Neural progenitor cell (in vitro differentiated cells): Measurements from ENCODE around the gene KCNQ1. TPM values are rescaled to one million over a fixed set of nuclear protein-coding genes. Genes with fewer than 3 reads are reported as not detected.

Experiments
- DNase-seq: peaks from one replicate; pipeline ENCODE4 v3.0.0-alpha.2; 2016; ENCODE audit warnings: low spot score
- H2AFZ ChIP-seq: fragments of 200-600 bp; sonication (generic); replicated peaks from 2 replicates; pipeline ENCODE4 v1.6.1; 2016; ENCODE audit warnings: antibody characterized with exemption
- H3F3A ChIP-seq: fragments of 200-600 bp; sonication (generic); 2 replicates; pipeline ENCODE4 v1.6.1; 2016; ENCODE audit warnings: antibody characterized with exemption, low read depth
- H3K27ac ChIP-seq: fragments of 200-600 bp; sonication (generic); 2 replicates; pipeline ENCODE4 v1.5.1; 2016; ENCODE audit warnings: mild to moderate bottlenecking
- H3K27me3 ChIP-seq: fragments of 200-600 bp; sonication (generic); 2 replicates; pipeline ENCODE4 v1.6.1; 2016; ENCODE audit warnings: mild to moderate bottlenecking, moderate library complexity
- H3K36me3 ChIP-seq: fragments of 200-600 bp; sonication (generic); 2 replicates; pipeline ENCODE4 v1.5.1; 2016
- H3K4me1 ChIP-seq: fragments of 200-600 bp; sonication (generic); 2 replicates; pipeline ENCODE4 v1.6.1; 2016; ENCODE audit warnings: mixed run types
- H3K4me2 ChIP-seq: fragments of 200-600 bp; sonication (generic); 2 replicates; pipeline ENCODE4 v1.6.1; 2016
- H3K4me3 ChIP-seq: fragments of 200-600 bp; sonication (generic); 2 replicates; pipeline ENCODE4 v1.5.1; 2016
- H3K79me2 ChIP-seq: fragments of 200-600 bp; sonication (generic); 2 replicates; pipeline ENCODE4 v1.6.1; 2016; ENCODE audit warnings: low read depth
- H3K9ac ChIP-seq: fragments of 200-600 bp; sonication (generic); 2 replicates; pipeline ENCODE4 v1.6.1; 2016
- H3K9me3 ChIP-seq: fragments of 200-600 bp; sonication (generic); 2 replicates; pipeline ENCODE4 v1.5.1; 2016; ENCODE audit warnings: low read depth
- H4K20me1 ChIP-seq: fragments of 200-600 bp; sonication (generic); 2 replicates; pipeline ENCODE4 v1.6.1; 2016; ENCODE audit warnings: low read depth
- H3K27ac Mint-ChIP-seq: 3 replicates; pipeline ENCODE4 v1.8.0; 2021; ENCODE audit warnings: mixed read lengths
- H3K27me3 Mint-ChIP-seq: 2 replicates; pipeline ENCODE4 v1.8.0; 2022; ENCODE audit warnings: low read depth, mild to moderate bottlenecking, inconsistent platforms, moderate library complexity, mixed read lengths; ENCODE audit not compliant: insufficient read depth
- H3K36me3 Mint-ChIP-seq: 3 replicates; pipeline ENCODE4 v1.8.0; 2021; ENCODE audit warnings: mixed read lengths
- H3K4me1 Mint-ChIP-seq: 3 replicates; pipeline ENCODE4 v1.8.0; 2021; ENCODE audit warnings: mixed read lengths
- H3K4me3 Mint-ChIP-seq: 3 replicates; pipeline ENCODE4 v1.8.0; 2021; ENCODE audit warnings: mild to moderate bottlenecking, moderate library complexity, mixed read lengths
- H3K9me3 Mint-ChIP-seq: 3 replicates; pipeline ENCODE4 v1.8.0; 2020; ENCODE audit warnings: mixed read lengths
- EZH2 ChIP-seq: fragments of 200-600 bp; sonication (generic); IDR thresholded peaks from 2 replicates; pipeline ENCODE4 v1.6.1; 2017; ENCODE audit warnings: antibody characterized with exemption, mild to moderate bottlenecking, moderate library complexity
- EZH2phosphoT487 ChIP-seq: fragments of 200-600 bp; sonication (generic); IDR thresholded peaks from 2 replicates; pipeline ENCODE4 v1.6.1; 2017; ENCODE audit warnings: antibody characterized with exemption
- total RNA-seq: library from RNA; depleted of rRNA; stranded (reverse); fragments of >200 nt; gene quantifications from 2 replicates; pipeline ENCODE4 v1.2.3, GENCODE V29; 2015; ENCODE audit warnings: low replicate concordance
- TF ChIP-seq, protein P1 (sequence below): fragments of 200-600 bp; sonication (generic); IDR thresholded peaks from 2 replicates; pipeline ENCODE4 v1.5.1; 2017; ENCODE audit warnings: antibody characterized with exemption, mild to moderate bottlenecking

Gene KCNQ1
- total RNA-seq, 1 donor from 2014 or later = 0.11 TPM

- H3K27me3 Mint-ChIP-seq = no peaks in the 10 kb centered on the region
- no peak overlapping the region for H3K4me3 ChIP-seq
- H3K27ac ChIP-seq = no peak overlapping the region
- peaks cover 11% of the 10 kb centered on the region for H3K4me1 ChIP-seq
- no peaks in the 10 kb centered on the region for H3K79me2 ChIP-seq
- DNase-seq = no peak
- H3K27me3 ChIP-seq = peaks cover 23% of the 10 kb centered on the region
- H3K9ac ChIP-seq = no peak overlapping the region
- peaks cover 12% of the 10 kb centered on the region for H3K9me3 Mint-ChIP-seq
- peaks cover 4% of the 10 kb centered on the region for H3K4me1 Mint-ChIP-seq
- H3K4me2 ChIP-seq = no peak overlapping the region
- H3K4me3 Mint-ChIP-seq = no peak overlapping the region
- no peaks in the 10 kb centered on the region for H3K36me3 ChIP-seq
- TF ChIP-seq, protein P1, sequence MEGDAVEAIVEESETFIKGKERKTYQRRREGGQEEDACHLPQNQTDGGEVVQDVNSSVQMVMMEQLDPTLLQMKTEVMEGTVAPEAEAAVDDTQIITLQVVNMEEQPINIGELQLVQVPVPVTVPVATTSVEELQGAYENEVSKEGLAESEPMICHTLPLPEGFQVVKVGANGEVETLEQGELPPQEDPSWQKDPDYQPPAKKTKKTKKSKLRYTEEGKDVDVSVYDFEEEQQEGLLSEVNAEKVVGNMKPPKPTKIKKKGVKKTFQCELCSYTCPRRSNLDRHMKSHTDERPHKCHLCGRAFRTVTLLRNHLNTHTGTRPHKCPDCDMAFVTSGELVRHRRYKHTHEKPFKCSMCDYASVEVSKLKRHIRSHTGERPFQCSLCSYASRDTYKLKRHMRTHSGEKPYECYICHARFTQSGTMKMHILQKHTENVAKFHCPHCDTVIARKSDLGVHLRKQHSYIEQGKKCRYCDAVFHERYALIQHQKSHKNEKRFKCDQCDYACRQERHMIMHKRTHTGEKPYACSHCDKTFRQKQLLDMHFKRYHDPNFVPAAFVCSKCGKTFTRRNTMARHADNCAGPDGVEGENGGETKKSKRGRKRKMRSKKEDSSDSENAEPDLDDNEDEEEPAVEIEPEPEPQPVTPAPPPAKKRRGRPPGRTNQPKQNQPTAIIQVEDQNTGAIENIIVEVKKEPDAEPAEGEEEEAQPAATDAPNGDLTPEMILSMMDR = no peak
- TF ChIP-seq EZH2 (no peak), EZH2phosphoT487 (no peak)
- H3F3A ChIP-seq = peaks cover 1% of the 10 kb centered on the region
- H2AFZ ChIP-seq = no peak overlapping the region
- H3K36me3 Mint-ChIP-seq = peaks cover 7% of the 10 kb centered on the region
- H3K9me3 ChIP-seq = no peaks in the 10 kb centered on the region
- H4K20me1 ChIP-seq = peaks cover 1% of the 10 kb centered on the region
- no peak overlapping the region for H3K27ac Mint-ChIP-seq
Observed at GRCh38 chr11:2877474-2877873, 432.7 kb downstream of the KCNQ1 start.

DNA sequence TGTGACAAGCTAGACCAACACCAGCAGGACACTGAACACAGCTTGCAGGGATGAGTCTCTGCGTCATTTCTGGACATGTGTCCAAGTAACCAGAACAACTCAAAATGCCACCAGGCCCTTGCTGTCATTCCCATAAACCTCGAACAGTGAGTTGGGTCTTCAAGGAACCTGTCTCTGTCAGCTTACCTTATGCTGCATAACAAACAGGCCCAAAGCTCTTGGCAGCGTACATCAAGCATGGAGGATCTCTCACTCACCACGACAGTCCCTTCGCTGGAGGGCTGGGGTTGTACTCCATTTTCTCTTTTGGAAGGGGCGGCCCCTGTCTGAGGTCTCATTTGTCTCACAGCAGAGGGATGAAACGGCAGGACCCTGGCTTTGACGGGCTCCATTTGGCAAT is 434.0 kb downstream of the KCNQ1 start:
- no peaks in the 10 kb centered on the region for H3K9me3 ChIP-seq
- H3K4me2 ChIP-seq = no peak overlapping the region
- no peak overlapping the region for H3K9ac ChIP-seq
- no peak overlapping the region for H3K4me3 Mint-ChIP-seq
- peaks cover 14% of the 10 kb centered on the region for H4K20me1 ChIP-seq
- H3K4me1 ChIP-seq = peaks cover 22% of the 10 kb centered on the region
- H3K27ac ChIP-seq = no peak overlapping the region
- DNase-seq = no peak
- TF ChIP-seq EZH2 (no peak), EZH2phosphoT487 (no peak)
- TF ChIP-seq, protein P1 = no peak
- peaks cover 15% of the 10 kb centered on the region for H3K36me3 Mint-ChIP-seq
- H3K27ac Mint-ChIP-seq = no peak overlapping the region
- H3K9me3 Mint-ChIP-seq = peaks cover 12% of the 10 kb centered on the region
- peaks cover 16% of the 10 kb centered on the region for H3K4me1 Mint-ChIP-seq
- H3K4me3 ChIP-seq = no peak overlapping the region
- H3K36me3 ChIP-seq = no peaks in the 10 kb centered on the region
- peaks cover 14% of the 10 kb centered on the region for H3F3A ChIP-seq
- peaks cover 3% of the 10 kb centered on the region for H3K27me3 Mint-ChIP-seq
- peaks cover 4% of the 10 kb centered on the region for H3K79me2 ChIP-seq
- peaks cover 36% of the 10 kb centered on the region for H3K27me3 ChIP-seq
- no peak overlapping the region for H2AFZ ChIP-seq

GRCh38 chr11:2880646-2881045 is 435.8 kb downstream of the KCNQ1 start:
- H3K27me3 ChIP-seq = peaks cover 41% of the 10 kb centered on the region
- Mint-ChIP-seq H3K27ac (no peak overlapping the region), H3K36me3 (peaks cover 15% of the 10 kb centered on the region)

More at GRCh38 chr11:2880646-2881045, 435.8 kb downstream of the KCNQ1 start:
- peaks cover 22% of the 10 kb centered on the region for H3K4me1 ChIP-seq
- no peak overlapping the region for H3K4me2 ChIP-seq
- peaks cover 19% of the 10 kb centered on the region for H4K20me1 ChIP-seq
- peaks cover 8% of the 10 kb centered on the region for H3K79me2 ChIP-seq
- no peak overlapping the region for H3K9ac ChIP-seq
- Mint-ChIP-seq H3K9me3 (peaks cover 4% of the 10 kb centered on the region), H3K4me3 (no peak overlapping the region), H3K27me3 (peaks cover 3% of the 10 kb centered on the region), H3K4me1 (peaks cover 16% of the 10 kb centered on the region)
- DNase-seq = no peak
- no peak overlapping the region for H3K27ac ChIP-seq
- H3K4me3 ChIP-seq = no peak overlapping the region
- no peaks in the 10 kb centered on the region for H3K9me3 ChIP-seq
- no peak overlapping the region for H2AFZ ChIP-seq
- TF ChIP-seq, protein P1 = no peak
- no peak for TF ChIP-seq EZH2
- no peak for TF ChIP-seq EZH2phosphoT487
- no peaks in the 10 kb centered on the region for H3K36me3 ChIP-seq
- peaks cover 22% of the 10 kb centered on the region for H3F3A ChIP-seq
